GM19099 (cell line): ENCODE measurements around the gene ADAMTS16.

Experiments used
- POLR2A ChIP-seq: IDR thresholded peaks from 3 replicates; pipeline ENCODE4 v1.6.1; 2011; ENCODE audit warnings: low read depth; ENCODE audit not compliant: insufficient read length; ENCODE audit errors: extremely low read depth

Gene ADAMTS16

GRCh38 chr5:5159282-5160103 is 19.4 kb downstream of the ADAMTS16 start:
- TF ChIP-seq POLR2A = no peak

GRCh38 chr5:5164163-5164562 is 24.0 kb downstream of the ADAMTS16 start:
- TF ChIP-seq POLR2A = no peak

GRCh38 chr5:5165541-5166002 is 25.4 kb downstream of the ADAMTS16 start:
- TF ChIP-seq POLR2A = no peak

GRCh38 chr5:5169466-5169865 is 29.3 kb downstream of the ADAMTS16 start:
- TF ChIP-seq POLR2A = no peak

- no peak for TF ChIP-seq POLR2A
Measured at GRCh38 chr5:5178136-5178535, 38.0 kb downstream of the ADAMTS16 start.

- no peak for TF ChIP-seq POLR2A
Measured at GRCh38 chr5:5178580-5178979, 38.5 kb downstream of the ADAMTS16 start.

- no peak for TF ChIP-seq POLR2A
Measured at GRCh38 chr5:5179079-5179478, 38.9 kb downstream of the ADAMTS16 start.

- TF ChIP-seq POLR2A = no peak
Measured at GRCh38 chr5:5179597-5179996, 39.5 kb downstream of the ADAMTS16 start.

GRCh38 chr5:5181650-5182324 is 41.7 kb downstream of the ADAMTS16 start:
- no peak for TF ChIP-seq POLR2A

GRCh38 chr5:5182508-5183188 is 42.5 kb downstream of the ADAMTS16 start:
- no peak for TF ChIP-seq POLR2A

GRCh38 chr5:5183189-5183699 is 43.1 kb downstream of the ADAMTS16 start:
- TF ChIP-seq POLR2A = no peak

- no peak for TF ChIP-seq POLR2A
Measured at GRCh38 chr5:5183933-5184332, 43.8 kb downstream of the ADAMTS16 start.

GRCh38 chr5:5188376-5189050 is 48.4 kb downstream of the ADAMTS16 start:
- TF ChIP-seq POLR2A = no peak

GRCh38 chr5:5189051-5189430 is 48.9 kb downstream of the ADAMTS16 start:
- TF ChIP-seq POLR2A = no peak

GRCh38 chr5:5191906-5192305 is 51.8 kb downstream of the ADAMTS16 start:
- no peak for TF ChIP-seq POLR2A
